ENCODE data around the gene THADA. TPM values are rescaled to one million over a fixed set of nuclear protein-coding genes. Genes with fewer than 3 reads are reported as not detected.

Gene THADA
- total RNA-seq, 1 experiment from 2014 or later = 20.1 TPM

DNA sequence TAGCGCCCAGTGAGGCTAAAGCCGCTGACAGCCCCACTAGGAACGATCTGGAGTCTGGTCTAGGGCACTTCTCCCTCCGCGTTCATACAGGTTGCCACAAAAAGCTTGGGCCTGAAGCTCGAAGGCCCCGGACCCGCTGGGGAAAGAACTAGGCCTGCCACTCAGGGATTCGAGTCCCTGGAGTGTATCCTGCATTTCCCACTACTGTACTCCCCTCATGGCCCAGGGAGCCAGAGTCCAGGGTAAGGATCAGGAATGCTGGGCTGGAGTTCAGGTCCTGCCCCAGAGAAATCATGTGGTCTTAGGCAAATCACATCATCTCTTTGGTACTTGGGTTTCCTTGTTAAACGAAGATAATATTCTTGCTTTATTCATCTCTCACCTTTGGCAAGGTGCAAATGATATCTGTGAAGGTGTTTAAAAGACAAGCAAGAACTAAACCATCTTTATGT, 368.0 kb downstream of the THADA start:
- no peak overlapping the region for H3K18ac ChIP-seq (ENCODE audit: insufficient read length, low read depth, low read length)
- H3K27ac ChIP-seq (ENCODE audit: insufficient read length, low read depth, low read length) = no peak overlapping the region
- TF ChIP-seq, protein P1, sequence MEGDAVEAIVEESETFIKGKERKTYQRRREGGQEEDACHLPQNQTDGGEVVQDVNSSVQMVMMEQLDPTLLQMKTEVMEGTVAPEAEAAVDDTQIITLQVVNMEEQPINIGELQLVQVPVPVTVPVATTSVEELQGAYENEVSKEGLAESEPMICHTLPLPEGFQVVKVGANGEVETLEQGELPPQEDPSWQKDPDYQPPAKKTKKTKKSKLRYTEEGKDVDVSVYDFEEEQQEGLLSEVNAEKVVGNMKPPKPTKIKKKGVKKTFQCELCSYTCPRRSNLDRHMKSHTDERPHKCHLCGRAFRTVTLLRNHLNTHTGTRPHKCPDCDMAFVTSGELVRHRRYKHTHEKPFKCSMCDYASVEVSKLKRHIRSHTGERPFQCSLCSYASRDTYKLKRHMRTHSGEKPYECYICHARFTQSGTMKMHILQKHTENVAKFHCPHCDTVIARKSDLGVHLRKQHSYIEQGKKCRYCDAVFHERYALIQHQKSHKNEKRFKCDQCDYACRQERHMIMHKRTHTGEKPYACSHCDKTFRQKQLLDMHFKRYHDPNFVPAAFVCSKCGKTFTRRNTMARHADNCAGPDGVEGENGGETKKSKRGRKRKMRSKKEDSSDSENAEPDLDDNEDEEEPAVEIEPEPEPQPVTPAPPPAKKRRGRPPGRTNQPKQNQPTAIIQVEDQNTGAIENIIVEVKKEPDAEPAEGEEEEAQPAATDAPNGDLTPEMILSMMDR (conservative IDR thresholded peaks at IDR 0.05) = no peak
- peaks cover 16% of the 10 kb centered on the region; the same call in 1 of the 2 replicates for H3K79me2 ChIP-seq (ENCODE audit: insufficient read depth, low read length)
- no peak overlapping the region for H2BK20ac ChIP-seq (ENCODE audit: low read depth, low read length, poor library complexity, severe bottlenecking)
- H3K4ac ChIP-seq (ENCODE audit: low read depth, low read length) = no peak overlapping the region
- peak overlapping the region; percentile 39 for H3K9ac ChIP-seq (ENCODE audit: extremely low read depth, insufficient read length, low read length)
- H2AK5ac ChIP-seq (ENCODE audit: insufficient read length, low read length) = no peak overlapping the region
- no CpG with 5 or more reads among the region's 10 CpGs for WGBS (ENCODE audit: extremely low coverage, insufficient read length, low lambda C conversion rate)
- no peaks in the 10 kb centered on the region for H4K20me1 ChIP-seq (ENCODE audit: control insufficient read depth, insufficient read depth, insufficient read length)
- no peak overlapping the region for H3K23ac ChIP-seq (ENCODE audit: insufficient read length, low read depth, low read length)
- no peak overlapping the region for H4K8ac ChIP-seq (replicated peaks; ENCODE audit: insufficient read length, low read depth, low read length)
- peaks cover 3% of the 10 kb centered on the region for H3K23me2 ChIP-seq (ENCODE audit: insufficient read length, low read depth, low read length, poor library complexity, severe bottlenecking)
- no peak overlapping the region for H2AFZ ChIP-seq (ENCODE audit: low read length)
- no peak overlapping the region for H3K14ac ChIP-seq (ENCODE audit: insufficient read depth, low read length)
- no peak overlapping the region for H4K5ac ChIP-seq (ENCODE audit: insufficient read length, low read depth, low read length)
- H2BK15ac ChIP-seq (ENCODE audit: low read depth, low read length) = no peak overlapping the region
- peaks cover 2% of the 10 kb centered on the region; the same call in 1 of the 2 replicates for H3K4me1 ChIP-seq (ENCODE audit: insufficient read depth, low read length)
- peaks cover 0 to 3% of the 10 kb centered on the region in 2 experiments; a peak in 1 of 5 replicates for H3K9me3 Mint-ChIP-seq
- H3K27me3 Mint-ChIP-seq (ENCODE audit: low read depth) = peaks cover 1% of the 10 kb centered on the region; the same call in 1 of the 2 replicates
- H3K36me3 Mint-ChIP-seq (ENCODE audit: insufficient read depth in 1 of 3, low read depth in 3 of 3) = peaks cover 10 to 27% (median 21%) of the 10 kb centered on the region in 3 experiments
- H2BK120ac ChIP-seq (ENCODE audit: low read depth, low read length, poor library complexity, severe bottlenecking) = no peak overlapping the region
- H3T11ph ChIP-seq (ENCODE audit: low read length) = no peak overlapping the region
- no peaks in the 10 kb centered on the region for H3K27me3 ChIP-seq (ENCODE audit: insufficient read depth, low read length)
- H2BK12ac ChIP-seq (ENCODE audit: insufficient read length, low read depth, low read length) = no peak overlapping the region
- no peaks in the 10 kb centered on the region for H3K9me3 ChIP-seq (ENCODE audit: control insufficient read depth, low read depth, low read length)
- H3K4me1 Mint-ChIP-seq = peaks cover 32 to 38% of the 10 kb centered on the region in 2 experiments
- H2BK5ac ChIP-seq (ENCODE audit: insufficient read length, low read length) = no peak overlapping the region
- H3K4me3 Mint-ChIP-seq = peak overlapping the region; percentile 84 to 96
- no peak overlapping the region for H3K56ac ChIP-seq (ENCODE audit: insufficient read length, low read depth, low read length)
- no peak overlapping the region for H4K91ac ChIP-seq (ENCODE audit: insufficient read length, low read depth, low read length)
- peak overlapping the region; percentile 53 for H3K4me2 ChIP-seq (ENCODE audit: insufficient read depth, insufficient read length, low read length)
- no peaks in the 10 kb centered on the region for H3K79me1 ChIP-seq (ENCODE audit: insufficient read depth, low read depth, low read length, poor library complexity, severe bottlenecking)
- DNase-seq = no peak
- H3K27ac Mint-ChIP-seq = peak overlapping the region; percentile 57 to 84 (median 58); a peak in 4 of 7 replicates

Measured in H9 (cell line).